Ovary (tissue), 10 donors: ENCODE measurements around the gene ATP2C1. TPM values are rescaled to one million over a fixed set of nuclear protein-coding genes. Genes with fewer than 3 reads are reported as not detected.

ENCODE experiments used
- DNase-seq, 5 donors: peaks; one replicate each; pipeline ENCODE4 v3.0.0-alpha.2; 2019 to 2020
- H3K27ac ChIP-seq, 2 donors: fragments of 200-600 bp; one replicate each; pipeline versions ENCODE4 v1.5.1 to v1.8.0; 2019 to 2022
- H3K27me3 ChIP-seq: fragments of 200-600 bp; one replicate; pipeline ENCODE4 v1.8.0; 2022
- H3K36me3 ChIP-seq: fragments of 200-600 bp; sonication (generic); one replicate; pipeline ENCODE4 v1.5.1; 2019
- H3K4me1 ChIP-seq: one replicate; pipeline ENCODE4 v1.8.1; 2013; ENCODE audit warnings: mild to moderate bottlenecking, moderate library complexity; ENCODE audit not compliant: insufficient read depth
- H3K4me3 ChIP-seq: fragments of 200-600 bp; sonication (generic); one replicate; pipeline ENCODE4 v1.5.1; 2017
- H3K9me3 ChIP-seq, 2 donors: fragments of 200-600 bp in 1 of 2; sonication (generic) in 1 of 2; one replicate each; pipeline versions ENCODE4 v1.5.1 to v1.8.1; 2013 to 2019; ENCODE audit warnings: mild to moderate bottlenecking in 1 of 2, moderate library complexity in 1 of 2
- CTCF ChIP-seq, 3 donors: fragments of 450-650 bp in 2 of 3; fragments of 200-600 bp in 1 of 3; IDR thresholded peaks; one replicate each; pipeline versions ENCODE4 v1.5.1 to v1.8.0; 2016 to 2022; ENCODE audit warnings: antibody characterized with exemption in 3 of 3, mild to moderate bottlenecking in 1 of 3
- EP300 ChIP-seq: sonication (generic); formaldehyde crosslinking; IDR thresholded peaks from one replicate; pipeline ENCODE4 v1.6.1; 2017; ENCODE audit warnings: antibody characterized with exemption
- POLR2A ChIP-seq: fragments of 450-650 bp; IDR thresholded peaks from one replicate; pipeline ENCODE4 v1.6.1; 2017; ENCODE audit warnings: antibody characterized with exemption, mild to moderate bottlenecking, moderate library complexity
- WGBS, 3 donors: extraction: QIAGEN DNeasy Blood & Tissue Kit in 1 of 3; methylation state at CpG; one replicate each; pipeline versions ENCODE4 v1.1.5 to v1.1.7; 2013 to 2017; 5-methylcytosine and 5-hydroxymethylcytosine counted together
- intact Hi-C, 4 donors: fragments of 100-400 bp; cut with DNase I; formaldehyde crosslinking; loops; one replicate each; pipeline versions ENCODE4 v1.11.0 to v1.15.1; 2022 to 2023
- long read RNA-seq, 3 donors: library from polyadenylated mRNA in 2 of 3; unstranded in 2 of 3; transcript quantifications; one replicate each; pipeline ENCODE4 v2.0.0 and lab custom pipeline, GENCODE V29; 2021 to 2026
- polyA plus RNA-seq, 2 donors: library from polyadenylated mRNA; stranded (reverse); fragments of 200-250 nt in 1 of 2; fragments of 350-450 nt in 1 of 2; fragmentation: Illumina TruSeq in 1 of 2; extraction: RNeasy Lipid Tissue Mini Kit (QIAGEN cat#74804) in 1 of 2; gene quantifications; one replicate each; pipeline ENCODE4 v1.2.3, GENCODE V29; 2013 to 2014
- total RNA-seq, 7 donors: library from RNA; depleted of rRNA in 2 of 7; stranded (reverse); fragments of >200 nt in 2 of 7; fragmentation: NEBNext Ultra II Directional in 3 of 7; extraction: Animal tissue kit (Norgen Biotek cat#: 25700) in 3 of 7; gene quantifications; one replicate each; pipeline versions ENCODE4 v1.1.0 to v1.2.4, GENCODE V29; 2016 to 2023
- donor health status: DM: no; HTN: no; CAD: no; lungs with moderate emphysema.
- donor health status: DM: no; HTN: no; CAD: no.
- donor health status: Bipolar disorder and iron deficiency.
- donor health status: DM: yes; HTN: yes; CAD: no.
- donor health status: DM: no; HTN: no; CAD: no.
- donor health status: DM: yes; HTN: yes; CAD: no.

Gene ATP2C1
- total RNA-seq, result 10 to 100 TPM; 37.6 to 63.9 (median 53.0) TPM
- 10 to 100 TPM; 27.3 to 88.4 TPM for polyA plus RNA-seq
- long read RNA-seq, donor 1, full-length matches to known transcripts, result 7 of 26 reads
- long read RNA-seq, donor 1, partial matches to known transcripts, result 5 of 26 reads
- long read RNA-seq, donor 1, other reads (novel, unspliced or antisense), result 14 of 26 reads
- long read RNA-seq, donor 2, full-length matches to known transcripts, result 3 of 28 reads
- long read RNA-seq, donor 2, partial matches to known transcripts, result 25 of 28 reads
- long read RNA-seq, donor 2, other reads (novel, unspliced or antisense), result 0 of 28 reads
- long read RNA-seq, donor 3, full-length matches to known transcripts, result 113 of 166 reads
- long read RNA-seq, donor 3, partial matches to known transcripts, result 12 of 166 reads
- long read RNA-seq, donor 3, other reads (novel, unspliced or antisense), result 41 of 166 reads

GRCh38 chr3:130893376-130894129, at the start of gene ATP2C1:
Gene ATP2C1, plus strand, starts transcription at chr3:130894084. Its CDS starts 686 bp downstream, at chr3:130894770.
- DNase-seq, result peak; percentile 94 to 97 (median 96)
- 0 to 1% (median 0%) methylated on average over 42 to 69 of the region's 69 CpGs for WGBS, 3 donors
- Histone ChIP-seq H3K27ac (peak within 1 kb of the TSS; percentile 86 to 88), H3K36me3 (no peaks in the 10 kb centered on the region), H3K4me1 (peaks cover 1% of the 10 kb centered on the region), H3K27me3 (no peaks in the 10 kb centered on the region), H3K9me3 (no peaks in the 10 kb centered on the region), H3K4me3 (peak within 1 kb of the TSS; percentile 82)
- TF ChIP-seq POLR2A (peak; percentile 76), CTCF (IDR thresholded peaks at IDR 0.05) (no peak)
- intact Hi-C loops, result loop anchor here in 2 of 4 donors (5.0 to 10.0 kb wide), 2 partner anchors 141 to 149 kb away; partner anchors contain the start of gene PIK3R4 (in 1 of the 2)

GRCh38 chr3:130844462-130844861, 49.4 kb upstream of the ATP2C1 start:
- Histone ChIP-seq H3K4me1 (peaks cover 2% of the 10 kb centered on the region), H3K27me3 (no peaks in the 10 kb centered on the region), H3K9me3 (no peaks in the 10 kb centered on the region), H3K4me3 (no peak overlapping the region), H3K27ac (no peak overlapping the region), H3K36me3 (no peaks in the 10 kb centered on the region)
- no peak for TF ChIP-seq CTCF (IDR thresholded peaks at IDR 0.05)
- TF ChIP-seq EP300, result no peak
- no peak for TF ChIP-seq POLR2A
- intact Hi-C loops, result no loop called here
- DNase-seq, result no peak
- WGBS, 3 donors, result 92 to 98% (median 96%) methylated on average over 1 of the region's 1 CpG

GRCh38 chr3:130846181-130846580, 47.7 kb upstream of the ATP2C1 start:
- TF ChIP-seq POLR2A (no peak), CTCF (IDR thresholded peaks at IDR 0.05) (no peak)
- H3K4me3 ChIP-seq, result no peak overlapping the region
- no peaks in the 10 kb centered on the region for H3K27me3 ChIP-seq
- H3K36me3 ChIP-seq, result no peaks in the 10 kb centered on the region
- no peaks in the 10 kb centered on the region for H3K9me3 ChIP-seq
- intact Hi-C loops, result no loop called here
- H3K27ac ChIP-seq, result no peak overlapping the region
- DNase-seq, result no peak
- WGBS, 3 donors, result 40 to 63% (median 49%) methylated on average over 1 of the region's 1 CpG
- peaks cover 3% of the 10 kb centered on the region for H3K4me1 ChIP-seq

GRCh38 chr3:130849091-130849552, 44.8 kb upstream of the ATP2C1 start:
- DNase-seq, result no peak
- no peak for TF ChIP-seq POLR2A
- no peak for TF ChIP-seq CTCF (IDR thresholded peaks at IDR 0.05)
- no peak for TF ChIP-seq EP300
- H3K9me3 ChIP-seq, result no peaks in the 10 kb centered on the region

More at GRCh38 chr3:130849091-130849552, 44.8 kb upstream of the ATP2C1 start:
- H3K27ac ChIP-seq, result no peak overlapping the region
- intact Hi-C loops, result no loop called here
- 73 to 88% (median 77%) methylated on average over 1 of the region's 1 CpG for WGBS, 3 donors
- H3K4me1 ChIP-seq, result peaks cover 3% of the 10 kb centered on the region
- no peaks in the 10 kb centered on the region for H3K36me3 ChIP-seq
- H3K27me3 ChIP-seq, result no peaks in the 10 kb centered on the region
- no peak overlapping the region for H3K4me3 ChIP-seq
